Smooth muscle cell of the coronary artery (primary cell): ENCODE results near the gene CAMK2G. TPM values are rescaled to one million over a fixed set of nuclear protein-coding genes. Genes with fewer than 3 reads are reported as not detected.

Experiments used
- total RNA-seq: library from RNA; depleted of rRNA; stranded (reverse); fragments of >200 nt; gene quantifications from 2 replicates; pipeline ENCODE4 v1.2.3, GENCODE V29; 2014; ENCODE audit warnings: low replicate concordance

Gene CAMK2G
- total RNA-seq = 18.1 and 22.4 TPM in 2 replicates

DNA sequence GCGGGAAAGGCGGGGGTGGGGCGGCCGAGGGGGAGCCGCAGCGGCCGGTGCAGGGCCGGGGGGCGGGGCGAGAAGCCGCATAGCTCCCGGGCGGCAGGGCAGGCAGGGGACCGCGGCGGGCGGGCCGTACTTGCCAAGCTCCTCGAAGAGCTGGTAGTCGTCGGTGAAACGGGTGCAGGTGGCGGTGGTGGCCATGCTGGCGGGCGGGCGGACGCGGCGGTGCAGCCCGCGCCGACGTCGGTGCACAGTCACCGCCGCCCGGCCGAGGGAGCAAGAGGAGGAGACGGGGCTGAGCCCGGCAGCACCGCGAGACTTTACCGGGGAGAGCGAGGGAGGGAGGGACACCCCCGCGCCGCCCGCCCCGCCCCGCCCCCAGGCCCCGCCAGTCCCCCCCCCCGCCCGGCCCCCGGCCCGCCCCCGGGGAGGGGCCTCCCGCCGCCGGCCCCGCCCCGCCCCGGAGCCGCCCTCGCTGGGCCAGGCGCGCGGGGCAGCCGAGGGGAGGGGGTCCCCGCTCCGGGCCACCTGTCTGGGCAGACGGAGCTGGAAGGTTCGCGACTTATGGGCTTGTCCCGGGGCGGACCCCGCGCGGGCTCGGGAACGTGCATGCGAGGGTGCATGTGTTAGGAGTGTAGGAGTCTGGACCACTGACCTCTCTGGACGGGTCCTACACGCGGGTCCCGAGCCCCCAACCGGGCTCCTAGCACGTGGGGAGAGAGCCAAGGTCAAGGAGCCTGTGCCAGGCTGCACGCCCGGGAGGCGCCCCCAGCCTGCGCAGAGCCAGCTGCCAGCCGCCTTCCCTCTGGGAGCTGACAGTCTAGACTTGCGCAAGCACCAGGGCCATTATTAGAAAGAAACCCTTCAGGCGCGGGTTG is at the start of gene CAMK2G:
Gene CAMK2G, minus strand, starts transcription at position 289 of the 872 bp plus-strand sequence. Its CDS starts 94 bp downstream, at position 195.

GRCh38 chr10:73910764-73911552 is 36.6 kb upstream of the CAMK2G start, which contains the start of gene PLAU:
Gene PLAU (plus strand): TSS chr10:73911132. CDS start chr10:73911556, 424 bp downstream.

GRCh38 chr10:73785211-73785720 is 89.1 kb downstream of the CAMK2G start, which contains the start of gene ZSWIM8:
Gene ZSWIM8 (plus strand): TSS chr10:73785606. CDS start chr10:73785879, 273 bp downstream.

DNA sequence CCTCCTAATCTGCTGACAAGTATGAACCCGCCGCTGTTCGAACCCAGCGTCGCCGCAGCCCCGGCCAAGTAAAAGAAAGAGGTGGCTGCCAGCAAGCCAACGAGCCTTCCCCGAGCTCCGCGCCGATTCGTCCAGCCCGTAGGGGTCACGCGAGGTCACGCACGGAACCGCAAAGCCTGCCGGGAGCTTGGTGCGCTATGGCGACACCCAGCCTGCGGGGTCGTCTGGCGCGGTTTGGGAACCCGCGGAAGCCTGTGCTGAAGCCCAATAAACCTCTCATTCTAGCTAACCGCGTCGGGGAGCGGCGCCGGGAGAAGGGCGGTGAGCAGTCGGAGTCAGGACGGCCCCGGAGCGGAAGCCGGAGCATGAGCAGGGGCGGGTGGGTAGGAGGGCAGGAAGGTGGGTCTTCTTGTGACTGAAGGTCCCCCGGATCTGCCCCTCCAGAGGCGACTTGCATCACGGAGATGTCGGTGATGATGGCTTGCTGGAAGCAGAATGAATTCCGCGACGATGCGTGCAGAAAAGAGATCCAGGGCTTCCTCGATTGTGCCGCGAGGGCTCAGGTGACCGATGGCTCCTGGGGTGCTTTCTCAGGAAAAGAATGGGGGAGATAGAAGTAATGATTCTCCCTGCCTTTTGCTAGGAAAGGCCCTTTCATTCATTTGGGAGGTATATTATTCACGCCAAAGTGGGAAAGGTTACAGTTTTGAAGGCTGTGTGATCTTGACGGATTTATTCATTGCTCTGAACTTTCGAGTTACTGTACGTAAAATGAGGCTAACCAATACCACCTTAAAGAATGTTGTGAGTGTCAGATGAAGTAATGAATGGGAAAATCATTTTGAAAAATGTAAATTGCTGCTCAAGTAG is 92.2 kb downstream of the CAMK2G start, which contains the start of gene CHCHD1:
Gene CHCHD1, plus strand, starts transcription at position 170 of the 870 bp plus-strand sequence. Its CDS starts 28 bp downstream, at position 198.

Other genes with a start within 250 kb of the CAMK2G start
- gene MYOZ1, start 233.1 kb downstream of the CAMK2G start, total RNA-seq = 0.23 TPM in 1 of 2 replicates, not detected in the other
- under 0.01 TPM in 1 of 2 replicates, not detected in the other for gene SYNPO2L, start 218.5 kb downstream of the CAMK2G start, total RNA-seq
- 1.7 and 4.1 TPM in 2 replicates for gene AGAP5, start 176.4 kb downstream of the CAMK2G start, total RNA-seq
- gene SEC24C, start 130.2 kb downstream of the CAMK2G start, total RNA-seq = 53.9 and 63.6 TPM in 2 replicates
- 11.0 and 30.1 TPM in 2 replicates for gene CHCHD1, start 92.5 kb downstream of the CAMK2G start, total RNA-seq
- gene ZSWIM8, start 88.9 kb downstream of the CAMK2G start, total RNA-seq = 40.9 and 60.0 TPM in 2 replicates
- gene NDST2, start 63.0 kb downstream of the CAMK2G start, total RNA-seq = 7.7 and 13.0 TPM in 2 replicates
- 16.5 and 53.8 TPM in 2 replicates for gene PLAU, start 36.6 kb upstream of the CAMK2G start, total RNA-seq
- gene VCL, start 123.6 kb upstream of the CAMK2G start, total RNA-seq = 108 and 162 TPM in 2 replicates